SJSA1 (cell line): ENCODE results near the gene SAP130. TPM values are rescaled to one million over a fixed set of nuclear protein-coding genes. Genes with fewer than 3 reads are reported as not detected.
A peak's percentile ranks its signal among the peaks of the same experiment; 100 is the strongest.
"Not testable (repeated sequence)": the region's sequence is repeated elsewhere in the genome, so short reads cannot be mapped to it uniquely, and the experiment has no call there.

Source experiments
- DNase-seq, 2 experiments: peaks; one replicate each; pipeline ENCODE4 v3.0.0-alpha.2; 2015 to 2020; ENCODE audit warnings: low spot score in 2 of 2, low read depth in 1 of 2
- H3K27ac ChIP-seq: fragments of 250-450 bp; sonication (Bioruptor Pico); 2 replicates; pipeline ENCODE4 v1.5.1; 2020; ENCODE audit warnings: mild to moderate bottlenecking, moderate library complexity
- H3K27me3 ChIP-seq: fragments of 250-450 bp; sonication (Bioruptor Pico); replicated peaks from 2 replicates; pipeline ENCODE4 v1.5.1; 2020; ENCODE audit warnings: mild to moderate bottlenecking, moderate library complexity
- H3K36me3 ChIP-seq: fragments of 250-450 bp; sonication (Bioruptor Pico); 2 replicates; pipeline ENCODE4 v1.5.1; 2020; ENCODE audit warnings: mild to moderate bottlenecking
- H3K4me1 ChIP-seq: fragments of 250-450 bp; sonication (Bioruptor Pico); replicated peaks from 2 replicates; pipeline ENCODE4 v1.6.1; 2021; ENCODE audit warnings: mild to moderate bottlenecking
- H3K4me3 ChIP-seq: fragments of 250-450 bp; sonication (Bioruptor Pico); 2 replicates; pipeline ENCODE4 v1.5.1; 2020; ENCODE audit warnings: mild to moderate bottlenecking
- H3K9me3 ChIP-seq: fragments of 250-450 bp; sonication (Bioruptor Pico); replicated peaks from 2 replicates; pipeline ENCODE4 v1.5.1; 2020; ENCODE audit warnings: mild to moderate bottlenecking
- total RNA-seq: library from RNA; depleted of rRNA; stranded (reverse); fragments of >200 nt; shearing (Covaris generic); gene quantifications from 2 replicates; pipeline ENCODE4 v1.2.3, GENCODE V29; 2014

The SAP130 gene
- total RNA-seq, 1 experiment from 2014 or later: 11.2 TPM

- no peak overlapping the region for H3K4me3 ChIP-seq
- no peaks in the 10 kb centered on the region for H3K9me3 ChIP-seq
- no peaks in the 10 kb centered on the region for H3K27me3 ChIP-seq
- no peak overlapping the region for H3K27ac ChIP-seq
- no peaks in the 10 kb centered on the region for H3K36me3 ChIP-seq
- H3K4me1 ChIP-seq: no peaks in the 10 kb centered on the region; the same call in 1 of the 2 replicates
- no peak for DNase-seq
Observed at GRCh38 chr2:127917916-127918315, 109.9 kb downstream of the SAP130 start.

- H3K4me3 ChIP-seq: no peak overlapping the region
- H3K4me1 ChIP-seq: no peaks in the 10 kb centered on the region; the same call in 1 of the 2 replicates
- H3K27me3 ChIP-seq: no peaks in the 10 kb centered on the region
- no peak for DNase-seq
- H3K36me3 ChIP-seq: no peaks in the 10 kb centered on the region
- no peak overlapping the region for H3K27ac ChIP-seq
- H3K9me3 ChIP-seq: no peaks in the 10 kb centered on the region
Observed at GRCh38 chr2:127913808-127914457, 113.9 kb downstream of the SAP130 start.

- H3K36me3 ChIP-seq: no peaks in the 10 kb centered on the region
- no peak overlapping the region for H3K27ac ChIP-seq
- no peak overlapping the region for H3K4me3 ChIP-seq
- H3K9me3 ChIP-seq: no peaks in the 10 kb centered on the region
- H3K27me3 ChIP-seq: no peaks in the 10 kb centered on the region
- no peak for DNase-seq
- H3K4me1 ChIP-seq: no peaks in the 10 kb centered on the region
Observed at GRCh38 chr2:127911737-127912136, 116.1 kb downstream of the SAP130 start.

- H3K27me3 ChIP-seq: no peaks in the 10 kb centered on the region
- H3K4me3 ChIP-seq: no peak overlapping the region
- no peak overlapping the region for H3K27ac ChIP-seq
- H3K36me3 ChIP-seq: no peaks in the 10 kb centered on the region
- peaks cover 11% of the 10 kb centered on the region for H3K4me1 ChIP-seq
- DNase-seq: no peak
- no peaks in the 10 kb centered on the region for H3K9me3 ChIP-seq
Observed at GRCh38 chr2:127910415-127910814, 117.4 kb downstream of the SAP130 start.

GRCh38 chr2:127909019-127909418 is 118.8 kb downstream of the SAP130 start:
- Histone ChIP-seq H3K27ac (no peak overlapping the region), H3K4me1 (peaks cover 22% of the 10 kb centered on the region), H3K9me3 (no peaks in the 10 kb centered on the region), H3K36me3 (no peaks in the 10 kb centered on the region), H3K27me3 (no peaks in the 10 kb centered on the region), H3K4me3 (no peak overlapping the region)
- no peak for DNase-seq

- not testable (repeated sequence) for H3K4me3 ChIP-seq, H3K27me3 ChIP-seq, DNase-seq, H3K36me3 ChIP-seq, H3K27ac ChIP-seq, H3K9me3 ChIP-seq
- peaks cover 22% of the 10 kb centered on the region for H3K4me1 ChIP-seq
Observed at GRCh38 chr2:127907733-127908400, 120.0 kb downstream of the SAP130 start.

- Histone ChIP-seq H3K9me3 (no peaks in the 10 kb centered on the region), H3K4me1 (peaks cover 22% of the 10 kb centered on the region), H3K27ac (peak overlapping the region; percentile 75), H3K27me3 (no peaks in the 10 kb centered on the region), H3K36me3 (no peaks in the 10 kb centered on the region), H3K4me3 (no peak overlapping the region)
- DNase-seq: no peak
Observed at GRCh38 chr2:127906206-127906926, 121.5 kb downstream of the SAP130 start.

- no peaks in the 10 kb centered on the region for H3K9me3 ChIP-seq
- H3K36me3 ChIP-seq: no peaks in the 10 kb centered on the region
- no peak overlapping the region for H3K27ac ChIP-seq
- peaks cover 25% of the 10 kb centered on the region for H3K4me1 ChIP-seq
- no peak for DNase-seq
- H3K4me3 ChIP-seq: no peak overlapping the region
- H3K27me3 ChIP-seq: no peaks in the 10 kb centered on the region
Observed at GRCh38 chr2:127901339-127902056, 126.4 kb downstream of the SAP130 start.

GRCh38 chr2:127897531-127898211 is 130.2 kb downstream of the SAP130 start:
- DNase-seq: no peak
- no peaks in the 10 kb centered on the region for H3K36me3 ChIP-seq
- H3K4me3 ChIP-seq: no peak overlapping the region
- no peaks in the 10 kb centered on the region for H3K9me3 ChIP-seq
- H3K27ac ChIP-seq: no peak overlapping the region
- no peaks in the 10 kb centered on the region for H3K27me3 ChIP-seq
- H3K4me1 ChIP-seq: peaks cover 13% of the 10 kb centered on the region

- Histone ChIP-seq H3K4me1 (peaks cover 20% of the 10 kb centered on the region), H3K9me3 (no peaks in the 10 kb centered on the region), H3K27ac (no peak overlapping the region), H3K36me3 (no peaks in the 10 kb centered on the region), H3K27me3 (no peaks in the 10 kb centered on the region), H3K4me3 (no peak overlapping the region)
- no peak for DNase-seq
Observed at GRCh38 chr2:127893494-127893893, 134.4 kb downstream of the SAP130 start.

- no peak for DNase-seq
- H3K27ac ChIP-seq: no peak overlapping the region
- no peaks in the 10 kb centered on the region for H3K27me3 ChIP-seq
- no peak overlapping the region for H3K4me3 ChIP-seq
- H3K4me1 ChIP-seq: peaks cover 21% of the 10 kb centered on the region
- H3K9me3 ChIP-seq: no peaks in the 10 kb centered on the region
- no peaks in the 10 kb centered on the region for H3K36me3 ChIP-seq
Observed at GRCh38 chr2:127893033-127893432, 134.8 kb downstream of the SAP130 start.

GRCh38 chr2:127891811-127892210 is 136.0 kb downstream of the SAP130 start:
- no peak overlapping the region for H3K4me3 ChIP-seq
- no peaks in the 10 kb centered on the region for H3K27me3 ChIP-seq
- no peaks in the 10 kb centered on the region for H3K9me3 ChIP-seq
- no peak for DNase-seq
- no peaks in the 10 kb centered on the region for H3K36me3 ChIP-seq
- H3K4me1 ChIP-seq: peaks cover 31% of the 10 kb centered on the region
- no peak overlapping the region for H3K27ac ChIP-seq
